Activated CD4-positive, alpha-beta T cell treated with anti-CD3 and anti-CD28 coated beads, Interleukin-2, amount 50 U/mL, for 4 hours (primary cell): ENCODE results near the gene SYNPO2.

ENCODE experiments used
- DNase-seq, 2 experiments: peaks; one replicate each; pipeline ENCODE4 v3.0.0-alpha.2; 2020

SYNPO2 gene

GRCh38 chr4:118935819-118936218 is 47.2 kb downstream of the SYNPO2 start:
- no peak for DNase-seq

- no peak for DNase-seq
These were observed 47.8 kb downstream of the SYNPO2 start for GRCh38 chr4:118936406-118936805.

GRCh38 chr4:118939169-118939783 is 50.6 kb downstream of the SYNPO2 start:
- DNase-seq = no peak

- DNase-seq = no peak
These were observed 52.5 kb downstream of the SYNPO2 start for GRCh38 chr4:118941149-118941548.

GRCh38 chr4:118941799-118942198 is 53.1 kb downstream of the SYNPO2 start:
- no peak for DNase-seq

GRCh38 chr4:118942465-118942864 is 53.8 kb downstream of the SYNPO2 start:
- DNase-seq = no peak

GRCh38 chr4:118947095-118947494 is 58.4 kb downstream of the SYNPO2 start:
- no peak for DNase-seq

GRCh38 chr4:118948545-118949144 is 60.0 kb downstream of the SYNPO2 start:
- no peak for DNase-seq

- no peak for DNase-seq
These were observed 61.6 kb downstream of the SYNPO2 start for GRCh38 chr4:118950224-118950623.

- no peak for DNase-seq
These were observed 62.4 kb downstream of the SYNPO2 start for GRCh38 chr4:118950929-118951570.

GRCh38 chr4:118953276-118953675 is 64.6 kb downstream of the SYNPO2 start:
- no peak for DNase-seq

GRCh38 chr4:118954246-118954645 is 65.6 kb downstream of the SYNPO2 start:
- DNase-seq = no peak

GRCh38 chr4:118955515-118955914 is 66.9 kb downstream of the SYNPO2 start:
- DNase-seq = no peak

GRCh38 chr4:118957722-118958445 is 69.2 kb downstream of the SYNPO2 start:
- no peak for DNase-seq

GRCh38 chr4:118962540-118962939 is 73.9 kb downstream of the SYNPO2 start:
- DNase-seq = no peak

GRCh38 chr4:118964891-118965411 is 76.3 kb downstream of the SYNPO2 start:
- no peak for DNase-seq

- no peak for DNase-seq
These were observed 78.7 kb downstream of the SYNPO2 start for GRCh38 chr4:118967393-118967792.

GRCh38 chr4:118968005-118968404 is 79.4 kb downstream of the SYNPO2 start:
- no peak for DNase-seq

GRCh38 chr4:118968813-118969212 is 80.2 kb downstream of the SYNPO2 start:
- no peak for DNase-seq

- no peak for DNase-seq
These were observed 80.7 kb downstream of the SYNPO2 start for GRCh38 chr4:118969359-118969758.

- no peak for DNase-seq
These were observed 83.5 kb downstream of the SYNPO2 start for GRCh38 chr4:118972167-118972566.

- DNase-seq = no peak
These were observed 84.6 kb downstream of the SYNPO2 start for GRCh38 chr4:118973295-118973694.

- no peak for DNase-seq
These were observed 86.1 kb downstream of the SYNPO2 start for GRCh38 chr4:118974758-118975157.
